ENCODE results near the gene CCL3. TPM values are rescaled to one million over a fixed set of nuclear protein-coding genes. Genes with fewer than 3 reads are reported as not detected.
A peak's percentile ranks its signal among the peaks of the same experiment; 100 is the strongest.

The CCL3 gene
- total RNA-seq, 1 experiment from 2014 or later: not detected

GRCh38 chr17:36074365-36074764, 15.6 kb downstream of the CCL3 start:
- CTCF ChIA-PET: interaction anchor here (0.6 to 3.4 kb wide), 2 partner anchors 93 to 105 kb away, joined by 3 to 64 read pairs; no protein-coding TSS in a partner anchor
- H3K27me3 ChIP-seq (replicated peaks; ENCODE audit: control insufficient read depth, insufficient read depth, low read length): no peaks in the 10 kb centered on the region
- no TSS peak for BruUV-seq (replicated peaks)

GRCh38 chr17:36072431-36073121, 17.4 kb downstream of the CCL3 start:
- ChIA-PET POLR2A (no interaction called here), CTCF (interaction anchor here (0.6 to 3.4 kb wide), 12 partner anchors 13 to 775 kb away, joined by 3 to 64 read pairs (median 5); partner anchors contain the start of gene CCL16)

More at GRCh38 chr17:36074365-36074764, 15.6 kb downstream of the CCL3 start:
- Mint-ChIP-seq H3K27ac (ENCODE audit: unreplicated experiment) (no peak overlapping the region), H3K4me3 (ENCODE audit: unreplicated experiment) (no peak overlapping the region), H3K36me3 (ENCODE audit: insufficient read depth, unreplicated experiment) (no peaks in the 10 kb centered on the region), H3K27me3 (ENCODE audit: insufficient read depth, unreplicated experiment) (no peaks in the 10 kb centered on the region), H3K4me1 (ENCODE audit: low read depth, unreplicated experiment) (no peaks in the 10 kb centered on the region), H3K9me3 (ENCODE audit: unreplicated experiment) (no peaks in the 10 kb centered on the region)
- Histone ChIP-seq H3K4me1 (no peaks in the 10 kb centered on the region), H3K4me3 (ENCODE audit: low read depth, low read length) (no peak overlapping the region), H3K9me3 (no peaks in the 10 kb centered on the region), H3K36me3 (ENCODE audit: control insufficient read depth, insufficient read depth, low read length) (no peaks in the 10 kb centered on the region)
- no peak for TF ChIP-seq CTCF (IDR thresholded peaks at IDR 0.05; ENCODE audit: insufficient read depth in 1 of 2, low read depth in 1 of 2, low read length in 1 of 2, severe bottlenecking in 1 of 2, unreplicated experiment in 1 of 2)
- intact Hi-C loops (cut with micrococcal nuclease; ENCODE audit: unreplicated experiment): no loop called here
- no peak for DNase-seq
- POLR2A ChIA-PET: interaction anchor here (0.6 kb wide), 1 partner anchor 8 kb away, joined by 3 read pairs; no protein-coding TSS in a partner anchor

GRCh38 chr17:36071751-36072150, 18.2 kb downstream of the CCL3 start:
- no peaks in the 10 kb centered on the region for H3K36me3 ChIP-seq (ENCODE audit: control insufficient read depth, insufficient read depth, low read length)
- CTCF ChIA-PET: interaction anchor here (1.4 to 3.4 kb wide), 3 partner anchors 90 to 102 kb away, joined by 13 to 64 read pairs (median 15); partner anchors contain the start of gene CCL16

More at GRCh38 chr17:36072431-36073121, 17.4 kb downstream of the CCL3 start:
- H3K36me3 Mint-ChIP-seq (ENCODE audit: insufficient read depth, unreplicated experiment): no peaks in the 10 kb centered on the region
- Histone ChIP-seq H3K9me3 (no peaks in the 10 kb centered on the region), H3K36me3 (ENCODE audit: control insufficient read depth, insufficient read depth, low read length) (no peaks in the 10 kb centered on the region), H3K4me3 (ENCODE audit: low read depth, low read length) (no peak overlapping the region), H3K4me1 (no peaks in the 10 kb centered on the region), H3K27me3 (replicated peaks; ENCODE audit: control insufficient read depth, insufficient read depth, low read length) (no peaks in the 10 kb centered on the region)
- H3K27me3 Mint-ChIP-seq (ENCODE audit: insufficient read depth, unreplicated experiment): no peaks in the 10 kb centered on the region
- H3K4me3 Mint-ChIP-seq (ENCODE audit: unreplicated experiment): no peak overlapping the region
- intact Hi-C loops (cut with micrococcal nuclease; ENCODE audit: unreplicated experiment): loop anchor here (1.0 kb wide), 2 partner anchors 77 to 103 kb away; no protein-coding TSS in a partner anchor
- BruUV-seq (replicated peaks): no TSS peak
- peak; percentile 81 to 89 for TF ChIP-seq CTCF (IDR thresholded peaks at IDR 0.05; ENCODE audit: insufficient read depth in 1 of 2, low read depth in 1 of 2, low read length in 1 of 2, severe bottlenecking in 1 of 2, unreplicated experiment in 1 of 2)
- DNase-seq: peak; percentile 54 to 77
- H3K9me3 Mint-ChIP-seq (ENCODE audit: unreplicated experiment): no peaks in the 10 kb centered on the region
- no peak overlapping the region for H3K27ac Mint-ChIP-seq (ENCODE audit: unreplicated experiment)
- no peaks in the 10 kb centered on the region for H3K4me1 Mint-ChIP-seq (ENCODE audit: low read depth, unreplicated experiment)

More at GRCh38 chr17:36071751-36072150, 18.2 kb downstream of the CCL3 start:
- no peak for DNase-seq
- H3K4me3 Mint-ChIP-seq (ENCODE audit: unreplicated experiment): no peak overlapping the region
- no peak for TF ChIP-seq CTCF (IDR thresholded peaks at IDR 0.05; ENCODE audit: insufficient read depth in 1 of 2, low read depth in 1 of 2, low read length in 1 of 2, severe bottlenecking in 1 of 2, unreplicated experiment in 1 of 2)
- POLR2A ChIA-PET: no interaction called here
- no peaks in the 10 kb centered on the region for H3K4me1 ChIP-seq
- no peaks in the 10 kb centered on the region for H3K4me1 Mint-ChIP-seq (ENCODE audit: low read depth, unreplicated experiment)
- H3K9me3 ChIP-seq: no peaks in the 10 kb centered on the region
- H3K27ac Mint-ChIP-seq (ENCODE audit: unreplicated experiment): no peak overlapping the region
- no TSS peak for BruUV-seq (replicated peaks)
- H3K27me3 Mint-ChIP-seq (ENCODE audit: insufficient read depth, unreplicated experiment): no peaks in the 10 kb centered on the region
- no peaks in the 10 kb centered on the region for H3K9me3 Mint-ChIP-seq (ENCODE audit: unreplicated experiment)
- no peaks in the 10 kb centered on the region for H3K27me3 ChIP-seq (replicated peaks; ENCODE audit: control insufficient read depth, insufficient read depth, low read length)
- no peak overlapping the region for H3K4me3 ChIP-seq (ENCODE audit: low read depth, low read length)
- intact Hi-C loops (cut with micrococcal nuclease; ENCODE audit: unreplicated experiment): loop anchor here (1.0 kb wide), 2 partner anchors 78 to 102 kb away; no protein-coding TSS in a partner anchor
- no peaks in the 10 kb centered on the region for H3K36me3 Mint-ChIP-seq (ENCODE audit: insufficient read depth, unreplicated experiment)

Data from Caco-2 (cell line).